ENCODE results near the gene SEL1L3. TPM values are rescaled to one million over a fixed set of nuclear protein-coding genes. Genes with fewer than 3 reads are reported as not detected.
A peak's percentile ranks its signal among the peaks of the same experiment; 100 is the strongest.

The SEL1L3 gene
- total RNA-seq, 3 donors from 2014 or later (not counting 1 experiment from before 2014, with no cell fraction given) = 45.4 to 61.0 (median 45.7) TPM

- Histone ChIP-seq H3K36me3 (ENCODE audit: control insufficient read depth, insufficient read depth, low read length) (peaks cover 8% of the 10 kb centered on the region), H3K4me1 (ENCODE audit: control insufficient read depth, insufficient read depth, low read length) (peaks cover 22% of the 10 kb centered on the region), H3K9me3 (ENCODE audit: control insufficient read depth, insufficient read depth, low read length) (no peaks in the 10 kb centered on the region), H3K27ac (ENCODE audit: low read length) (no peak overlapping the region), H3K4me3 (ENCODE audit: low read length) (no peak overlapping the region), H3K27me3 (ENCODE audit: control insufficient read depth, insufficient read depth, low read length) (no peaks in the 10 kb centered on the region)
- 13% methylated on average over 4 of the region's 5 CpGs for WGBS (ENCODE audit: insufficient coverage)
- peak overlapping the region; percentile 57 for H3K4me3 Mint-ChIP-seq
- ATAC-seq (peak in 2 of 3 donors; percentile 63), DNase-seq (peak in 1 of 2 donors; percentile 64)
- H3K36me3 Mint-ChIP-seq = no peaks in the 10 kb centered on the region
- no peaks in the 10 kb centered on the region for H3K27me3 Mint-ChIP-seq (ENCODE audit: low read depth in 2 of 2)
- intact Hi-C loops (cut with micrococcal nuclease) = no loop called here
- H3K9me3 Mint-ChIP-seq = no peaks in the 10 kb centered on the region
- TF ChIP-seq, protein P1, sequence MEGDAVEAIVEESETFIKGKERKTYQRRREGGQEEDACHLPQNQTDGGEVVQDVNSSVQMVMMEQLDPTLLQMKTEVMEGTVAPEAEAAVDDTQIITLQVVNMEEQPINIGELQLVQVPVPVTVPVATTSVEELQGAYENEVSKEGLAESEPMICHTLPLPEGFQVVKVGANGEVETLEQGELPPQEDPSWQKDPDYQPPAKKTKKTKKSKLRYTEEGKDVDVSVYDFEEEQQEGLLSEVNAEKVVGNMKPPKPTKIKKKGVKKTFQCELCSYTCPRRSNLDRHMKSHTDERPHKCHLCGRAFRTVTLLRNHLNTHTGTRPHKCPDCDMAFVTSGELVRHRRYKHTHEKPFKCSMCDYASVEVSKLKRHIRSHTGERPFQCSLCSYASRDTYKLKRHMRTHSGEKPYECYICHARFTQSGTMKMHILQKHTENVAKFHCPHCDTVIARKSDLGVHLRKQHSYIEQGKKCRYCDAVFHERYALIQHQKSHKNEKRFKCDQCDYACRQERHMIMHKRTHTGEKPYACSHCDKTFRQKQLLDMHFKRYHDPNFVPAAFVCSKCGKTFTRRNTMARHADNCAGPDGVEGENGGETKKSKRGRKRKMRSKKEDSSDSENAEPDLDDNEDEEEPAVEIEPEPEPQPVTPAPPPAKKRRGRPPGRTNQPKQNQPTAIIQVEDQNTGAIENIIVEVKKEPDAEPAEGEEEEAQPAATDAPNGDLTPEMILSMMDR (IDR thresholded peaks at IDR 0.05) = no peak
- H3K27ac Mint-ChIP-seq = peak overlapping the region; percentile 67 to 78
- peaks cover 31 to 47% of the 10 kb centered on the region in 2 donors for H3K4me1 Mint-ChIP-seq
These were observed 20.5 kb downstream of the SEL1L3 start for GRCh38 chr4:25842229-25842845.

GRCh38 chr4:25839687-25840086, 23.1 kb downstream of the SEL1L3 start:
- intact Hi-C loops (cut with micrococcal nuclease) = no loop called here
- WGBS (ENCODE audit: insufficient coverage) = 95% methylated on average over 11 of the region's 12 CpGs
- no peak overlapping the region for H3K27ac ChIP-seq (ENCODE audit: low read length)
- H3K9me3 Mint-ChIP-seq = no peaks in the 10 kb centered on the region
- no peaks in the 10 kb centered on the region for H3K36me3 ChIP-seq (ENCODE audit: control insufficient read depth, insufficient read depth, low read length)
- H3K4me3 ChIP-seq (ENCODE audit: low read length) = no peak overlapping the region
- no peaks in the 10 kb centered on the region for H3K9me3 ChIP-seq (ENCODE audit: control insufficient read depth, insufficient read depth, low read length)
- H3K27ac Mint-ChIP-seq = no peak overlapping the region
- H3K4me1 ChIP-seq (ENCODE audit: control insufficient read depth, insufficient read depth, low read length) = peaks cover 22% of the 10 kb centered on the region
- TF ChIP-seq, protein P1 (IDR thresholded peaks at IDR 0.05) = no peak
- no peaks in the 10 kb centered on the region for H3K27me3 ChIP-seq (ENCODE audit: control insufficient read depth, insufficient read depth, low read length)
- no peaks in the 10 kb centered on the region for H3K36me3 Mint-ChIP-seq
- H3K4me3 Mint-ChIP-seq = no peak overlapping the region
- DNase-seq (no peak), ATAC-seq (no peak)
- H3K4me1 Mint-ChIP-seq = peaks cover 37 to 61% of the 10 kb centered on the region in 2 donors
- H3K27me3 Mint-ChIP-seq (ENCODE audit: low read depth in 2 of 2) = no peaks in the 10 kb centered on the region

GRCh38 chr4:25839233-25839632, 23.6 kb downstream of the SEL1L3 start:
- ATAC-seq = no peak
- TF ChIP-seq, protein P1 (IDR thresholded peaks at IDR 0.05) = no peak
- 95% methylated on average over 7 of the region's 8 CpGs for WGBS (ENCODE audit: insufficient coverage)

DNA sequence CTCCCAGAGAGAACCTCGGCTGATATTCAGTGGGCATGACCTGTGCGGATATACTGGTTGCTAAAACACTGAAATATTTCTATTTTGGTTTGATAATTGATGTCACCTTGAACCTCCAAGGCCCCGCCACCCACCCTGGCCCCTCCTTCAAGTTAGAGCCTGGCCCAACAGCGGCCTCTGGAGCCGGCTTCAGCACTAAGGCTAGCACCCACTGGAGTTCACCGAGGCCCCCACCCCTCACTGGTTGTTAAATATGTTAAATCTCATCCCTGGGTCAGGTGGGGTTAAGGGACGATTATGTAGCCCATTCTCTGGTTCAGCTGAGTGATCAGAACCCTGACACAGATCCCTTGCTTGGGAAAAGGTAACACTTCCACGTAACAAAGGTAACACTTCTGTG, 24.3 kb downstream of the SEL1L3 start:
- Mint-ChIP-seq H3K36me3 (no peaks in the 10 kb centered on the region), H3K27me3 (ENCODE audit: low read depth in 2 of 2) (no peaks in the 10 kb centered on the region), H3K4me3 (no peak overlapping the region), H3K4me1 (peaks cover 32 to 56% of the 10 kb centered on the region in 2 donors), H3K27ac (no peak overlapping the region), H3K9me3 (no peaks in the 10 kb centered on the region)
- Histone ChIP-seq H3K4me1 (ENCODE audit: control insufficient read depth, insufficient read depth, low read length) (peaks cover 15% of the 10 kb centered on the region), H3K4me3 (ENCODE audit: low read length) (no peak overlapping the region), H3K27ac (ENCODE audit: low read length) (no peak overlapping the region), H3K9me3 (ENCODE audit: control insufficient read depth, insufficient read depth, low read length) (no peaks in the 10 kb centered on the region), H3K36me3 (ENCODE audit: control insufficient read depth, insufficient read depth, low read length) (no peaks in the 10 kb centered on the region), H3K27me3 (ENCODE audit: control insufficient read depth, insufficient read depth, low read length) (no peaks in the 10 kb centered on the region)
- no peak for DNase-seq
- intact Hi-C loops (cut with micrococcal nuclease) = no loop called here
- over 99% methylated on average over 7 of the region's 8 CpGs for WGBS (ENCODE audit: insufficient coverage)
- TF ChIP-seq, protein P1 (IDR thresholded peaks at IDR 0.05) = no peak
- no peak for ATAC-seq

More at GRCh38 chr4:25839233-25839632, 23.6 kb downstream of the SEL1L3 start:
- no peak overlapping the region for H3K4me3 Mint-ChIP-seq
- H3K27me3 Mint-ChIP-seq (ENCODE audit: low read depth in 2 of 2) = no peaks in the 10 kb centered on the region
- Histone ChIP-seq H3K27me3 (ENCODE audit: control insufficient read depth, insufficient read depth, low read length) (no peaks in the 10 kb centered on the region), H3K27ac (ENCODE audit: low read length) (no peak overlapping the region), H3K9me3 (ENCODE audit: control insufficient read depth, insufficient read depth, low read length) (no peaks in the 10 kb centered on the region), H3K4me1 (ENCODE audit: control insufficient read depth, insufficient read depth, low read length) (peaks cover 22% of the 10 kb centered on the region), H3K36me3 (ENCODE audit: control insufficient read depth, insufficient read depth, low read length) (no peaks in the 10 kb centered on the region), H3K4me3 (ENCODE audit: low read length) (no peak overlapping the region)
- no peaks in the 10 kb centered on the region for H3K9me3 Mint-ChIP-seq
- H3K4me1 Mint-ChIP-seq = peaks cover 39 to 63% of the 10 kb centered on the region in 2 donors
- H3K27ac Mint-ChIP-seq = no peak overlapping the region
- H3K36me3 Mint-ChIP-seq = no peaks in the 10 kb centered on the region
- intact Hi-C loops (cut with micrococcal nuclease) = no loop called here
- no peak for DNase-seq

Data from natural killer cell (primary cell).